GM19455 (cell line): ENCODE results near the gene KCNN3.

ENCODE experiments used
- ATAC-seq: cut with Tn5 transposase; IDR thresholded peaks from one replicate; pipeline ENCODE4 v1.9.1; 2021; ENCODE audit not compliant: unreplicated experiment

The KCNN3 gene

GRCh38 chr1:154861607-154862094 lies 8.4 kb downstream of the KCNN3 start:
- ATAC-seq: no peak

- ATAC-seq: peak; percentile 51
These were observed 9.8 kb downstream of the KCNN3 start for GRCh38 chr1:154860156-154860870.

- ATAC-seq: peak; percentile 45
These were observed 10.3 kb downstream of the KCNN3 start for GRCh38 chr1:154859786-154860155.

DNA sequence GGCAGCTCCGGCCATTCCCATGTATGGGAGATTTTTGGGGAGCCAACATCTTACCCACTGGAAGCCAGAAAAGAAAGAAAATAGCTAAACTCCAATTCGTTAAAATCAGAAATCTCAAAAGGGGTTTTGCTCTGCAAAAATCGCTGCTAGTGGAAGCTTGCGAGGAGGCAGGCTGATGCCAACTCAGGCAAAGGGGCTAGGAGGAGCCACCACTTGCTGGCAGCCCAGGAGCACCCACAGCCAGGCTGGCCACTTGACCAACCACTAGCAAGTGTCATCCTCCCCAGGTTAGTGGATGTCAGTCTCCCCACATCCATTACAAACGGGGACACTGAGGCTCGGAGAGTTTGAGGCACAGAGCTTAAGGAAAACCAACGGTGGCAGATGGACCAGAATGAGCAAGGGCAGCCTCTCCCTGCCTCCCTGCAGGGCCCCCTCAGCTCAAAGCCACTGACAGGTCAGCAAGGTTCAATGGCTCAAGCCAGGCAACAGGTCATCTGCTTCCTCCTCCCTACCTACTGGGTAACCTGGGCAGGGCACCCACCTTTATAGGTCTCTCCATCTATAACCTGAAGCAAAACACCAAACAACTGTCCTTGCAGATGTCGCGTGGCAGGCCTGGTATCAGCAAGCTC lies 10.8 kb downstream of the KCNN3 start:
- no peak for ATAC-seq

GRCh38 chr1:154857441-154858215 lies 12.5 kb downstream of the KCNN3 start:
- ATAC-seq: no peak

DNA sequence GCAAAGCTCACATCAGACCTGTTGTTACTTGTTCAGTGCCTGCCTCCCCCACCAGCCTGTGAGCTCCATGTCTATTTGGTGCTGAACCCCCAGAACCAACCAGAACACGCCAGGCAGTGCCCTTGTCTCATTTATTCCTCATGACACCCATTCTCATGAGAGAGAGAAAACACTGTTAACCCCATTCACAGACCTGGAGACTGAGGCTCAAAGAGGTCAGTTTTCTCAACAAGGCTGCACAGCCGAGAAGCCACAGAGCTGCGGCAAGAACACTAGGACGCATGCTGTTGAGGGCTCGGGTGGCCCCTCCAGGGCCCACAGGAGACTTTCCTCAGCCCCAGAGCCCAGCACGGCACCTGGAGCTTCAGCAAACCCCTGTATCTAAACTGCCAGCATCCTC lies 13.1 kb downstream of the KCNN3 start:
- no peak for ATAC-seq

GRCh38 chr1:154856544-154856943 lies 13.5 kb downstream of the KCNN3 start:
- ATAC-seq: no peak

DNA sequence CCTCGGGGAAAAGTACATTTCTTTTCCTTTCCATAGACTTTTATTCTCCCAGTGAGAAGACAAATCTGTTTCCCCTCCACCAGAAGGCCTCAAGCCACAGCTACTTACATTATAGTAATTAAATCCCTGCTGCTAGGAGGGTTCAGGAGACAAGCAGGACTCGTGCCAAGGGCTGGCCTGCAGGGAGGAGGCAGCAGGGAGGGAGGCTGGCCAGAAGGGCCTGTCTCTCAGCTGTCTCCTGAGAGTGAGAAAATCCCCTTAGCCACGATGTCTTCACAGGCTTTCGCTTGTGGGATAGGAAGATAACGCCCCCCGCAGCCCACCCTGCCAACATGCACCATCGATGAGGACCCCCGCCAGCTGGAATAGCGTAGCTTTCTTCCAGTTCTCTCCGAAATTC lies 14.0 kb downstream of the KCNN3 start:
- no peak for ATAC-seq

DNA sequence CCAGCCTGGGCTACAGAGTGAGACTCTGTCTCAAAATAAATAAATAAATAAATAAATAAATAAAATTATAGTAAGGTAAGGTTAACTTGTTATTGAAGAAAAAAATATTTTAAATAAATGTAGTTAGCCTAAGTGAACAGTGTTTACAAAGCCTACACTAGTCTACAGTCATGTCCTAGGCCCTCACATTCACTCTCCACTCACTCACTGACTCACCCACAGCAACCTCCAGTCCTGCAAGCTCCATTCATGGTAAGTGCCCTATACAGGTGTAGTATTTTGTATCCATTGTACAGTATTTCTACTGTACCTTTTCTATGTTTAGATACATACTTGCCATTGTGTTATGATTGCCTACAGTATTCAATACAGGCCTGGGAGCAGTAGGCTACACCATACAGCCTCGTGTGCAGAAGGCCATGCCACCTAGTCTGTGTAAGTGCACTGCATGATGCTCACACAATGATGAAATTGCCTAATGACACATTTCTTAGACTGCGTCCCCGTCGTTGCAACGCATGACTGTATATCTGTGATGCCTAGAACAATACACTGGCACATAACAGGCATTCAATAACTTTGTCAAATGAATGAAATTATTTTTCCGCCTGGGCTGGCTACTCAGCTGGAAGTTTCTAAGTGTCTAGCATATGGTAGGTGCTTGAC lies 14.8 kb downstream of the KCNN3 start:
- ATAC-seq: no peak

DNA sequence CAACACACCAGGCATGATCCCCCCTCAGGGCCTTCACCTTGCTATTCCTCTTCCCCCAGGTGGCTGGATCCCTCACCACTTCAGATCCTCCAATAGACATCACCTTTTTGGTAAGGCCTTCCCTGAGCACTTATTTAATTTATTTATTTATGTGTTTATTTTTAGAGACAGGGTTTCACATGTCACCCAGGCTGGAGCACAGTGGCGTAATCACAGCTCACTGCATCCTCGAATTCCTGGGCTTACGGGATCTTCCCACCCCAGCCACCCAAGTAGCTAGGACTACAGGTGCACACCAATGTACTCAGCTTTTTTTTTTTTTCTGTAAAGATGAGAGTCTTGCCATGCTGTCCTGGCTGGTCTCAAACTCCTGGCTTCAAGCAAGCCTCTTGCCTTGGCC lies 17.2 kb downstream of the KCNN3 start:
- ATAC-seq: no peak

DNA sequence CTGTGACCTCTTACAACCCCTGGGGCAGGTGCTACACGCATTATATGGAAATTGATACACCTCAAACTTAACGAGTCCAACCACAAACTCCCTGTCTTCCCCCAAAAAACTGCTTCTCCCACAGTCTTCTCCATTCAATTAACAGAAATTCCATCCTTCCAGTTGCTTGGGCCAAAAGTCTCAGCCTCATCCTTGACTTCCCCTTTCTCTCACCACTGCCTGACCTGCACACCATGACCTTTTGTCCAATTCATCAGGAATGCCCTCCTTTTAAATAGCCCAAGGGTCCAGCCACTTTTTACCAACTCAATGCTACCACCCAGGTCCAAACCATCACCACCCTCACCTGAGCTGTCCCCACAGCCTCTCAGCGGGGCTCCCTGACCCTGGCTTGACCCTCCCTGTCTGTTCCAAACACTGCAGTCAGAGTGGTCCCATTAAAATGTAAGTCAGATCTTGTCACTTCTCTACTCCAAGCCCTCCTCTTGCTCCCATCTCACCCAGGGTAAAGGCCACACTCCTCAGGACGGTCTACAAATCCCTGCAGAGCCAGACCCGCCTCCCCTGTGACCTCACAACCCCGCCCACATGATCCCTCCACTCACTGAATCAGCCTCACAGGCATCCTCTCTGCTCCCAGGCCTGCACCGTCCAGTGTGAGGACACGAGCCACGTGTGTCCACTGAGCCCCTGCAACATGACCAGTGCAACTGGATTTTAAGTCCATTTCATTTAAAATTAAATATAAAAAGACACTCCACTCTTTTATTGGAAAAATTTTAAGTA lies 18.5 kb downstream of the KCNN3 start:
- no peak for ATAC-seq

DNA sequence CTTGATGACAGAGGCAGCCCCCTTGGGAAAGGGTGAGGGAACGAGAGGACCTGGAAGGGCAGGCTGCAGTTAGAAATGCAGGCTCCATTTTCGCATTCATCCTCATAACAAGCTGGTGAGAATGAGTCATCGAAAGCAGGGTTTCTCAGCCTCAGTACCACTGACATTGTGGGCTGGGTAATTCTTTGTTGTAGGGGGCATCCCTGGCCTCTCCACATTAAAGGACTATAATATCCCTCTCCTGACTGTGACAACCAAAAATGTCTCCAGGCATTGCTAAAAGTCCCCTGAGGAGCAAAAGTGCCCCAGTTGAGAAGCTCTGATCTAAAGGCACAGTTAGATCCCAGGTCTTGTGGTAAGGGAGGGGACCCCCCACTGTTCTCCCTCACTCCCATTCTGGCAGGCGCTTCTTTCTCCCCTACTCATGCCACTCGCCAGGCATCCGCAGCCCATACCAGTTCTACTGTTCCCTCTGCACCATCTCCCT lies 20.4 kb downstream of the KCNN3 start:
- no peak for ATAC-seq

DNA sequence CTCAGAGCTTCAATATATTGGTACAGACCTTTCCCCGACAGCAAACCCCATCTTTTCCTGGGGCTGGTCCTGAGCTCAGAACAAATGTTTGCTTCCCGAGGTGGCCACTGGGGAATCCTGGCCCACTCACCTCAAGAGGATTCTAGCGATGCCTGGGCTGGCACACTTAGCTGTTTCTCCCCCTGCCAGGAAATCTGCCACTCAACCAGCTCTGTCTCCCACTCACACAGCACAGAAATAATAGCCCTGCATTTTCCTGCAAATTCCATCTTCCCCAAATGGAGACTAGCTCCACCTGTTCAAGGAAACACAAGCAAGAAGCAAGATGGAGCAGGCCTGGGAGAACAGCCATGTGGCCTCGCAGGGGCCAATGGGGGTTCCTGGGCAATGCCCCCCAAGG lies 21.1 kb downstream of the KCNN3 start:
- no peak for ATAC-seq

GRCh38 chr1:154847891-154848290 lies 22.2 kb downstream of the KCNN3 start:
- no peak for ATAC-seq

DNA sequence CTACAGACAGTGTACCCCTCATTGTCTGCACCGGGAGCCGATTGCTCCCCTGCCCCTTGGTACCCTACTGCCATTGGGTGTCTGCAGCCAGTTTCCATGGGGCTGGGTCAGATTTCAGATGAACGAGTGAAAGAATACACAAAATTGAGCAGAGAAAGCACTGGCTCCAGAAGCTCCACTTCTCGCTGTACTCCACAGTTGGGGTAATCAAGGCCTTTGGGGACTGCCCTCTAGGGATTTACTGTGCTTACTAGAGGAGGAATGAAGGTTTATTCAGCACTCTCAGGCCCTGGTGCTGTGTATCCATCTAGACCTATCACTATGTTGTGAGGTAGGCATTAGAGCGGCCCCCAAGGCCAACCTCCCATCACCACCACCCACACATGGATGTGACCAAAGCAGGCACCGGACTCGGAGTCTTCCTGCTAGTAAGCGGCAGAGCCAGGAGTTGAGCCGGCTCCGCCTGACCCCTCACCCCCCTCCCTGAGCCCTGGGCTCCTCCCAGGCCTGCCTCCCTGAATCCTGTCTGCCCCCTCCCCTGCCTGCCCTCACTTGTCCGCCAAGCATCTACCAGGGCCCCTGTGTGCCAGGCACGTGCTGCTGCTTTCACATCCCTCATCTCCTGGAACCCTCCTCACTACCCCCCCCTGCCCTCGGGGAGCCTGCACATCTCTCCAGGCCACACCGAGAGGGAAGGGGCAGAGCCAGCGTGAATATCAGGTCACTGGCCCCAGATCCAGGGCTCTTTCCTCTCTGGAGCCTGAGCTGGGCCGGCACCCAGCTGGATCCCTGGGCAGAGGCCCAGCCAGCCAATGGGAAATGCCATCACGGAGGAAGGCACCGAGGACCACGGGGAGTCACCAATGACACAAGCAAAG lies 23.3 kb downstream of the KCNN3 start:
- no peak for ATAC-seq

DNA sequence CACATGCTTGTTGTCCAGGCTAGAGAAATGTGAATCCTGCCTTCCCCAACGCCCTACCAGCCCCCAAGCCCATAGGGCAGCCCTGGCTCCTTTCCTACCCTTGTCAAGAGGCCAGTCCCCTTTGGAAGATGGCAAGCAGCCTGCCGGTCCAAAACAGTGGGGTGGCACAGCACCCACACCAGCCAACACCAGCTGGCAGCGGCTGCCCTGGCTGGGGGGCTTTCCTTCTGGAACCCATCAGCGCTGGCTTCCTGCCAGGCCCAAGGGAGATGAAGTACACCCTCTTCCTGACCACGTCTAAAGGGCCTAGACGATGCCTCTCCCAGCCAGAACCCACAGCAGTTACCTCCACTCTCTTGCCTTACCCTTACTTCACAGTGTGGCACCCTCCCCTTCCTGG lies 24.2 kb downstream of the KCNN3 start:
- ATAC-seq: no peak

DNA sequence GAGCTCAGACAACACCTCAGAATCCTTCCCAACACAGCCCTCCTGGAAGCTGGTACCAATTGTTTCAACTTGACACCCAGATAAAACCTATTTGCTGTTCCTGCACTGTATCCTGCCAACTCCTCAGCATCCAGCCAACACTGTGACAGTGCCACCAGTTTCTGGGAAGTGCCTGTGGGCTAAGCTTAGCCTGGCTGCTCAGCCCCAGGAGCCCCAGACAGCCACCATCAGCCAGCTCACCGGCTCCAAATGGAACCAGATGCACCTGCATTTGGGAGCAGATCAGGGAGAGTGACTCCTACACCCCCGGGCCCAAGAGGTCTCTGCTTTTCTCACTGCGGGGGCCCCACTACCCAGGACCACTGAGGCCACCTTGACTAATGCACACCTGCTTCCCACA lies 24.9 kb downstream of the KCNN3 start:
- ATAC-seq: no peak

- ATAC-seq: no peak
These were observed 25.8 kb downstream of the KCNN3 start for GRCh38 chr1:154844297-154844681.

- no peak for ATAC-seq
These were observed 26.3 kb downstream of the KCNN3 start for GRCh38 chr1:154843636-154844296.
